Parathyroid adenoma (tissue), 2 donors: ENCODE measurements around the gene ZNF775.

ENCODE experiments used
- H2AFZ ChIP-seq: fragments of 300-600 bp; sonication (generic); one replicate; pipeline ENCODE4 v1.7.0; 2017; ENCODE audit warnings: antibody characterized with exemption, mild to moderate bottlenecking
- H3K27ac ChIP-seq: fragments of 300-600 bp; sonication (generic); one replicate; pipeline ENCODE4 v1.7.0; 2017
- H3K27me3 ChIP-seq: fragments of 300-600 bp; sonication (generic); one replicate; pipeline ENCODE4 v1.7.0; 2017; ENCODE audit warnings: low read length; ENCODE audit not compliant: control insufficient read depth, insufficient read depth
- H3K36me3 ChIP-seq: fragments of 300-600 bp; sonication (generic); one replicate; pipeline ENCODE4 v1.7.0; 2017; ENCODE audit warnings: low read length; ENCODE audit not compliant: control insufficient read depth, insufficient read depth
- H3K4me1 ChIP-seq: fragments of 300-600 bp; sonication (generic); one replicate; pipeline ENCODE4 v1.7.0; 2017; ENCODE audit warnings: control low read depth
- H3K4me2 ChIP-seq: fragments of 300-600 bp; sonication (generic); one replicate; pipeline ENCODE4 v1.7.0; 2017; ENCODE audit warnings: low read length
- H3K4me3 ChIP-seq: fragments of 300-600 bp; sonication (generic); one replicate; pipeline ENCODE4 v1.7.0; 2017; ENCODE audit warnings: low read depth, low read length
- H3K79me2 ChIP-seq: fragments of 300-600 bp; sonication (generic); one replicate; pipeline ENCODE4 v1.7.0; 2017; ENCODE audit warnings: control low read depth
- H3K9ac ChIP-seq: fragments of 300-600 bp; sonication (generic); one replicate; pipeline ENCODE4 v1.7.0; 2017; ENCODE audit warnings: mild to moderate bottlenecking
- H3K9me3 ChIP-seq: fragments of 300-600 bp; sonication (generic); one replicate; pipeline ENCODE4 v1.7.0; 2017; ENCODE audit warnings: low read length; ENCODE audit not compliant: control insufficient read depth
- TF ChIP-seq, protein P1 (sequence below): fragments of 300-600 bp; sonication (generic); IDR thresholded peaks from one replicate; pipeline ENCODE4 v1.7.0; 2017; ENCODE audit warnings: antibody characterized with exemption, mild to moderate bottlenecking
- donor health status: primary hyperparathyroidism.

ZNF775 gene

DNA sequence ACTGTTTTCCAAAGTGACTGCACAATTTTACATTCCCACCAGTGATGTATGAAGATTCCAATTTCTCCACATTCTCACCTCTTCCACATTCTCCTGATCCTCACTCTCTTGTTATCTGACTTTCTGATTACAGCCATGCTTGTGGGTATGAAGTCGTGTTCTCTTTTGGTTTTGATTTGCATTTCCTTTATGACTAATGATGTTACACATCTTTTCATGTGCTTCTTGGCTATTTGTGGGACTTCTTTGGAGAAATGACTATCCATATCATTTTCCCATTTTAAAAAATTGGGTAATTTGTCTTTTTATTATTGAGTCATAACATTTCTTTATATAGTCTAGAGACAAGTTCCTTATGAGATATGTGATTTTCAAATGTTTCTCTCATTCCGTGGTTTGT lies 60.8 kb downstream of the ZNF775 start:
- no peaks in the 10 kb centered on the region for H3K9me3 ChIP-seq
- no peak overlapping the region for H2AFZ ChIP-seq
- no peaks in the 10 kb centered on the region for H3K79me2 ChIP-seq
- no peak overlapping the region for H3K4me2 ChIP-seq
- H3K4me1 ChIP-seq: no peaks in the 10 kb centered on the region
- H3K27me3 ChIP-seq: no peaks in the 10 kb centered on the region
- H3K27ac ChIP-seq: no peak overlapping the region
- no peaks in the 10 kb centered on the region for H3K36me3 ChIP-seq
- TF ChIP-seq, protein P1, sequence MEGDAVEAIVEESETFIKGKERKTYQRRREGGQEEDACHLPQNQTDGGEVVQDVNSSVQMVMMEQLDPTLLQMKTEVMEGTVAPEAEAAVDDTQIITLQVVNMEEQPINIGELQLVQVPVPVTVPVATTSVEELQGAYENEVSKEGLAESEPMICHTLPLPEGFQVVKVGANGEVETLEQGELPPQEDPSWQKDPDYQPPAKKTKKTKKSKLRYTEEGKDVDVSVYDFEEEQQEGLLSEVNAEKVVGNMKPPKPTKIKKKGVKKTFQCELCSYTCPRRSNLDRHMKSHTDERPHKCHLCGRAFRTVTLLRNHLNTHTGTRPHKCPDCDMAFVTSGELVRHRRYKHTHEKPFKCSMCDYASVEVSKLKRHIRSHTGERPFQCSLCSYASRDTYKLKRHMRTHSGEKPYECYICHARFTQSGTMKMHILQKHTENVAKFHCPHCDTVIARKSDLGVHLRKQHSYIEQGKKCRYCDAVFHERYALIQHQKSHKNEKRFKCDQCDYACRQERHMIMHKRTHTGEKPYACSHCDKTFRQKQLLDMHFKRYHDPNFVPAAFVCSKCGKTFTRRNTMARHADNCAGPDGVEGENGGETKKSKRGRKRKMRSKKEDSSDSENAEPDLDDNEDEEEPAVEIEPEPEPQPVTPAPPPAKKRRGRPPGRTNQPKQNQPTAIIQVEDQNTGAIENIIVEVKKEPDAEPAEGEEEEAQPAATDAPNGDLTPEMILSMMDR: no peak
- no peak overlapping the region for H3K4me3 ChIP-seq
- H3K9ac ChIP-seq: no peak overlapping the region

DNA sequence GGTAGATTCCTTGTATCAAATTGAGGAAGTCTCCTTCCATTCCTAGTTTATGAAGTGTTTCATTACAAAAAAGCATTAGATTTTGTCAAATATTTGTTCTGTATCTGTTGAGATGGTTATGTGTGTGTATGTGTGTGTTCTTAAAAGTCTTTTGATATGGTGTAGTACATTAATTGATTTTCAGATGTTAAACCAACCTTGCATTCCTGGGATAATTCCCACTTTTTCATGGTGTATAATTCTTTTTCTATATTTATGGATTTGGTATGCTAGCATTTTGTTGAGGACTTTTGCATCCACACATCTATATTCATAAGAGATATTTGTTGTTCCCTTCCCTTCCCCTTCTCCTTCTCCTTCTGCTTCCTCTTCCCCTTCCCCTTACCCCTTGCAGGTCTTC lies 62.4 kb downstream of the ZNF775 start:
- no peaks in the 10 kb centered on the region for H3K27me3 ChIP-seq
- no peak overlapping the region for H3K4me2 ChIP-seq
- no peak overlapping the region for H3K9ac ChIP-seq
- H3K36me3 ChIP-seq: no peaks in the 10 kb centered on the region
- H3K79me2 ChIP-seq: no peaks in the 10 kb centered on the region
- H3K4me1 ChIP-seq: no peaks in the 10 kb centered on the region
- no peak overlapping the region for H3K4me3 ChIP-seq
- H3K9me3 ChIP-seq: no peaks in the 10 kb centered on the region
- no peak overlapping the region for H3K27ac ChIP-seq
- H2AFZ ChIP-seq: no peak overlapping the region
- TF ChIP-seq, protein P1: no peak

DNA sequence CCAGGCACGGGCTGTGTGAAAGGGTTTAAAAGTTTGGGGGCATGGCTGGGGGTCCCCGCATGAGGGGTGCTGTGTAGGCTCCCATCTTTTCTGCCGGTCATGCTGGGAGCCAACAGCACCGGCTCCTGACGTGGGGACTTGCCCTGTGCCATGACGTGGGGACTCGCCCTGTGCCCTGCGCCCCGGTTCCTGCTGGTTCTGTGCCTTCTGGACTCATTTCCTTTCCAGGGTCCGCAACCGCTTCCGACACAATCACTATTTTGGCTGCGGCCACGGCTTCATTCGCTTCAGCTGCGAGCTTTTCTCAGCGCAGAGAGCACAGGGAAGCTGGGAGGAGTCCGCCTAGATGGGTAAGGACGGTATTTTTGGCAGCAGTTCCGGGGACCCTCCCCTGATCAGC lies 63.7 kb downstream of the ZNF775 start:
- Histone ChIP-seq H3K27me3 (no peaks in the 10 kb centered on the region), H3K27ac (no peak overlapping the region), H3K4me1 (no peaks in the 10 kb centered on the region), H3K79me2 (no peaks in the 10 kb centered on the region), H3K4me2 (no peak overlapping the region), H3K36me3 (no peaks in the 10 kb centered on the region), H3K4me3 (no peak overlapping the region), H3K9me3 (no peaks in the 10 kb centered on the region), H2AFZ (no peak overlapping the region), H3K9ac (no peak overlapping the region)
- TF ChIP-seq, protein P1: no peak

DNA sequence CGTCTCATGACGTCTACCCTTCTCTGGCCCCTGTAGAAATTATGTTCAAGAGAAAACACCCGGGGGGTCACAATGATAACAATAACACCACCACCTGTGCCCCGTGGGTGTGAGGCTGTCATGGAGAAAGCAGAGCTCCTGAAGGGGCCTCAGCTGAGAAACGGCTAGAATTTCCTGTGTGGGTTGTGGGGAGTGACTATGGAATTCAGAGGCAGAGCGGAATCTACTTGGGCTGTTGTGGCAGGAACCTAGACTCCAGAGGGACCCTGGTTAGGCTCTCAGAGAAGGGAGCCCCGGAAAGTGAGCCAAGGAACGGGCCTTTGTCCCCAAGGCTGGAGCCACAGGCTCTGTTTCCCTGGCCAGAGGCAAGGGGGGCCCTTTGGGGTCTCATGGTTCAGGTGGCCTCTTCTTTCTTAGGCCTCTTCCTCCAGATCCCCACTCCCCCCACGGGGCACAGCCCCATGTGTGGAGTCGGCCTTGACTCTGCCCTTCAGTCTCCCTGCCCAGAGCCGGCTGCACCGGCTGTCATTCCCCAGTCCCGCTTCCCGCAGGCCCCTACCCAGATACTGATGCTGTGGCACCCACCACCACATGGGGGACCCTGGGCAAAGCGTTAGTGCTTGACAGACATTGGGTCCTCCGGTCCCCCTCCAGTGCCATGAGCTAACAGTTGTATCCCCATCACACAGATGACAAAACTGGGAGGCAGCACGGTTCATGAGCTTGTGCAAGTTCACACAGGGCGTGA lies 64.8 kb downstream of the ZNF775 start:
- no peaks in the 10 kb centered on the region for H3K27me3 ChIP-seq

More for the DNA sequence above, 64.8 kb downstream of the ZNF775 start:
- Histone ChIP-seq H3K27ac (no peak overlapping the region), H3K9me3 (no peaks in the 10 kb centered on the region), H3K4me3 (no peak overlapping the region), H3K4me1 (no peaks in the 10 kb centered on the region), H3K36me3 (no peaks in the 10 kb centered on the region), H3K4me2 (no peak overlapping the region), H2AFZ (no peak overlapping the region), H3K79me2 (no peaks in the 10 kb centered on the region), H3K9ac (no peak overlapping the region)
- TF ChIP-seq, protein P1: no peak
